T-cell (primary cell): ENCODE results near the gene KDM4B. TPM values are rescaled to one million over a fixed set of nuclear protein-coding genes. Genes with fewer than 3 reads are reported as not detected.
"Not testable (repeated sequence)": the region's sequence is repeated elsewhere in the genome, so short reads cannot be mapped to it uniquely, and the experiment has no call there.

Experiments used
- ATAC-seq, 4 experiments: fragments of 200-7000 bp in 3 of 4; fragments of 150-1000 bp in 1 of 4; cut with Tn5 transposase; replicated peaks in 1 of 4; 1 replicate in 3 of 4; 2 replicates in 1 of 4; pipeline ENCODE4 v1.10.0; 2021; ENCODE audit warnings: moderate library complexity in 3 of 4, mild to moderate bottlenecking in 2 of 4, moderate number of reproducible peaks in 1 of 4
- CTCF ChIA-PET, 2 donors: fragments of 300-600 bp; sonication (Branson Sonifier 250); formaldehyde crosslinking; loops; one replicate each; lab custom pipeline; 2022; ENCODE audit warnings: antibody characterized with exemption in 2 of 2; lab: Charles Lee
- POLR2A ChIA-PET, 2 donors: fragments of 300-600 bp; sonication (Branson Sonifier 250); formaldehyde crosslinking; loops; one replicate each; lab custom pipeline; 2022; ENCODE audit warnings: antibody characterized with exemption in 2 of 2; lab: Charles Lee
- DNase-seq, 35 experiments: peaks; one replicate each; pipeline versions ENCODE4 v3.0.0 to v3.0.0-alpha.2; 2013 to 2023
- H3K27ac ChIP-seq: one replicate; pipeline ENCODE4 v1.5.1; 2013; ENCODE audit warnings: low read length
- H3K27me3 ChIP-seq, 2 experiments: replicated peaks in 1 of 2; 1 replicate in 1 of 2; 2 replicates in 1 of 2; pipeline versions ENCODE4 v1.6.1 to v1.7.0; 2013; ENCODE audit warnings: low read length in 1 of 2, mixed read lengths in 1 of 2; ENCODE audit not compliant: control insufficient read depth in 2 of 2, insufficient read depth in 2 of 2; ENCODE audit errors: extremely low read depth in 1 of 2
- H3K36me3 ChIP-seq, 2 donors: 1 replicate in 1 of 2; 2 replicates in 1 of 2; pipeline versions ENCODE4 v1.6.1 to v1.7.0; 2013; ENCODE audit warnings: low read length in 1 of 2; ENCODE audit not compliant: control insufficient read depth in 2 of 2, insufficient read depth in 1 of 2; ENCODE audit errors: extremely low read depth in 1 of 2
- H3K4me1 ChIP-seq, 2 experiments: 1 replicate in 1 of 2; 2 replicates in 1 of 2; pipeline versions ENCODE4 v1.6.1 to v1.7.0; 2013; ENCODE audit warnings: low read length in 2 of 2, mixed read lengths in 1 of 2; ENCODE audit not compliant: insufficient read depth in 2 of 2, control insufficient read depth in 1 of 2; ENCODE audit errors: extremely low read depth in 1 of 2
- H3K4me3 ChIP-seq, 2 donors: 1 replicate in 1 of 2; 2 replicates in 1 of 2; pipeline versions ENCODE4 v1.5.1 to v1.7.0; 2013; ENCODE audit warnings: mild to moderate bottlenecking in 2 of 2, low read length in 1 of 2, moderate library complexity in 1 of 2; ENCODE audit not compliant: control insufficient read depth in 1 of 2; ENCODE audit errors: extremely low read depth in 1 of 2
- H3K9me3 ChIP-seq: 2 replicates; pipeline ENCODE4 v1.7.0; 2013
- H3K27ac Mint-ChIP-seq, 2 donors: one replicate each; pipeline ENCODE4 v1.8.0; 2020 to 2021; ENCODE audit warnings: mild to moderate bottlenecking in 2 of 2, mixed read lengths in 2 of 2
- H3K27me3 Mint-ChIP-seq, 2 donors: one replicate each; pipeline ENCODE4 v1.8.0; 2021 to 2022; ENCODE audit warnings: mixed read lengths in 2 of 2
- H3K36me3 Mint-ChIP-seq: one replicate; pipeline ENCODE4 v1.8.0; 2021; ENCODE audit warnings: mixed read lengths
- H3K4me1 Mint-ChIP-seq, 3 donors: one replicate each; pipeline ENCODE4 v1.8.0; 2020 to 2022; ENCODE audit warnings: mixed read lengths in 3 of 3, mild to moderate bottlenecking in 1 of 3
- H3K4me3 Mint-ChIP-seq, 3 donors: one replicate each; pipeline ENCODE4 v1.8.0; 2020 to 2022; ENCODE audit warnings: mild to moderate bottlenecking in 3 of 3, mixed read lengths in 3 of 3, moderate library complexity in 3 of 3
- H3K9me3 Mint-ChIP-seq, 3 donors: one replicate each; pipeline ENCODE4 v1.8.0; 2020 to 2022; ENCODE audit warnings: mixed read lengths in 3 of 3
- WGBS: methylation state at CpG from one replicate; pipeline ENCODE4 v1.1.5; 2013; ENCODE audit warnings: missing lambda C conversion rate; ENCODE audit not compliant: insufficient coverage; 5-methylcytosine and 5-hydroxymethylcytosine counted together
- total RNA-seq, 35 experiments: library from RNA in 6 of 35; stranded (reverse) in 6 of 35; fragments of 120-200 nt in 1 of 35; gene quantifications; one replicate each; pipeline versions ENCODE4 v1.2.1 to v1.2.4 and lab custom pipeline; 2013 to 2026

Gene KDM4B
- total RNA-seq, 5 donors from 2014 or later (not counting 1 experiment from before 2014, with no cell fraction given): 44.6 to 59.2 (median 47.8) TPM

DNA sequence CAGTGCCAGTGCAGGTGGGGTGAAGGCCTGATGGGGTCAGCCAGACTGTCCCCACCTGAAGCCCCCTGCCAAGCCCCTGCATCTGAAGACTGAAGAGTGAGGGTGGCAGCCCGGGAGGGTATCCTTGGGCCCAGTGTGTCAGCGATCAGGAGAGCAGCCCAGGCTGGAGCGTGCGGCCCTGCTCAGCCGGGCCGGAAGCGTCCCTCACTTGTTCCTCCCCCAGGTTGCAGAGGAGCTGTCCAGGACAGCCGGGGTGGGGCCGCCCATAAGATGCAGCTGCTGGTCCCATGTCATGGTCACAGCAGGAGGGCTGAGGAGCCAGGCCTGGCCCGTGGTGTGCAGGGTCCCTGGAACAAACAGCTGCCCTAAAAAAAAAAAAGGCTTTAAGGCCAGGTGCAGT lies 55.4 kb downstream of the KDM4B start:
- H3K9me3 ChIP-seq: no peaks in the 10 kb centered on the region
- H3K27ac Mint-ChIP-seq: no peak overlapping the region
- WGBS: 95% methylated on average over 10 of the region's 10 CpGs
- no peaks in the 10 kb centered on the region for H3K4me1 ChIP-seq
- no peaks in the 10 kb centered on the region for H3K9me3 Mint-ChIP-seq
- no peaks in the 10 kb centered on the region for H3K27me3 ChIP-seq
- peaks cover 0 to 13% of the 10 kb centered on the region in 2 donors for H3K36me3 ChIP-seq
- ATAC-seq (no peak), DNase-seq (no peak)
- H3K4me1 Mint-ChIP-seq: peaks cover 7 to 20% (median 8%) of the 10 kb centered on the region in 3 donors
- H3K36me3 Mint-ChIP-seq: no peaks in the 10 kb centered on the region
- POLR2A ChIA-PET: no interaction called here
- H3K4me3 Mint-ChIP-seq: no peak overlapping the region
- H3K27me3 Mint-ChIP-seq: no peaks in the 10 kb centered on the region
- H3K4me3 ChIP-seq: no peak overlapping the region
- CTCF ChIA-PET: no interaction called here
- no peak overlapping the region for H3K27ac ChIP-seq

DNA sequence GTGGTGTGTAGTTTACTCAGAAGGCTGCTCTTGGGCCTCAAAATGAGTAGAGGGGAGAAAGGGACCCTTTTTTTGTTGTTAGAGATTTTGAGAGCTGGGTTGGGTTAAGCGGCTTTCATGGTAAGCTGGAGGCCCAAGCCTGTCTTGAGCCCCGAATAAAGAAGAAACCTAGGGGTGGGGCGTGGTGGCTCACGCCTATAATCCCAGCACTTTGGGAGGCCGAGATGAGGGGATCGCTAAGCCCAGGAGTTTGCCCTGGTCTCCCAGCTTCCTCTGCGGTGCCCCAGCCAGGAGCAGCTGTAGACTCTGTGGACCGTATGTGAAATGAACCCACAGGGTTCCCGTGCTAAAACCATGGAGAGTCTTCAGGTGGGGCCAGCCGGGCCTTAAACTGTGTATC lies 56.1 kb downstream of the KDM4B start:
- ATAC-seq (no peak), DNase-seq (no peak)
- Mint-ChIP-seq H3K36me3 (no peaks in the 10 kb centered on the region), H3K4me1 (peaks cover 9 to 24% (median 9%) of the 10 kb centered on the region in 3 donors), H3K27ac (no peak overlapping the region), H3K27me3 (no peaks in the 10 kb centered on the region), H3K4me3 (no peak overlapping the region), H3K9me3 (no peaks in the 10 kb centered on the region)
- ChIA-PET CTCF (interaction anchor here in 1 of 2 donors (0.6 kb wide), 1 partner anchor 153 kb away, joined by 5 read pairs; no protein-coding TSS in a partner anchor), POLR2A (no interaction called here)
- peaks cover 0 to 11% of the 10 kb centered on the region in 2 donors for H3K36me3 ChIP-seq
- no peak overlapping the region for H3K4me3 ChIP-seq
- H3K4me1 ChIP-seq: peaks cover 0 to 3% of the 10 kb centered on the region in 2 experiments
- H3K27me3 ChIP-seq: no peaks in the 10 kb centered on the region
- no peaks in the 10 kb centered on the region for H3K9me3 ChIP-seq
- no peak overlapping the region for H3K27ac ChIP-seq
- 95% methylated on average over 8 of the region's 10 CpGs for WGBS

DNA sequence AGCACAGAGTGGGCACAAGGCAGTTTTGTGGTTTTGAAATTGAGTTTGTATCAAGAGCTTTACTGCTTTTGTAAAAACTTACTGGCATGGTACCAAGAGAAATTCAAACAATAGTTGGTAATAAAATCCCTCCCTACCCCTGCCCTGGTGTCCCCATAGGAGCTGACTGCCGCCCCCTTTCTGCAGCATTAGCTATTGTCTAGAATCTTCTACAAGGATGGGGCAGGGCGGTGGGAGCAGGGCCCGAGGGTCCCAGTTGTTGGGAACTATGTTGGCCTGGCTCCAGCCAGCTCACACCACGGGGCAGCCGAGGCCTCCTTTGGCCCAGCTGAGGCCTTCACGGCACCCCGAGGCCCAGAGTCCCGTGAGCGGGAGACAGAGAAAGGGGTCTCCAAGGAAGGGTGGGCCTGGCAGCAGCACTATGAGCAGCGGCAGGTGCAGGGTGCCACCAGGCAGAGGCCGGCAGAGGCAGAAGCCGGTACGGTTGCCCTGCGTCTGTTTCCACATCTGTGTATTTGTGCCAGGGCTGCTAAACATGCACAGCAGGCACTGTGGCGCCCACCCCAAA lies 57.9 kb downstream of the KDM4B start:
- H3K27me3 Mint-ChIP-seq: no peaks in the 10 kb centered on the region
- H3K4me3 ChIP-seq: no peak overlapping the region
- peaks cover 0 to 9% of the 10 kb centered on the region in 2 experiments for H3K4me1 ChIP-seq
- H3K36me3 ChIP-seq: peaks cover 0 to 4% of the 10 kb centered on the region in 2 donors
- peaks cover 14 to 29% (median 15%) of the 10 kb centered on the region in 3 donors for H3K4me1 Mint-ChIP-seq
- no peaks in the 10 kb centered on the region for H3K9me3 ChIP-seq
- POLR2A ChIA-PET: no interaction called here
- DNase-seq (no peak), ATAC-seq (no peak)
- H3K9me3 Mint-ChIP-seq: no peaks in the 10 kb centered on the region
- H3K27me3 ChIP-seq: no peaks in the 10 kb centered on the region
- 95% methylated on average over 12 of the region's 15 CpGs for WGBS
- H3K27ac Mint-ChIP-seq: no peak overlapping the region
- H3K27ac ChIP-seq: no peak overlapping the region
- no peak overlapping the region for H3K4me3 Mint-ChIP-seq
- CTCF ChIA-PET: interaction anchor here in 1 of 2 donors (0.5 kb wide), 1 partner anchor 154 kb away, joined by 4 read pairs; no protein-coding TSS in a partner anchor
- H3K36me3 Mint-ChIP-seq: no peaks in the 10 kb centered on the region

DNA sequence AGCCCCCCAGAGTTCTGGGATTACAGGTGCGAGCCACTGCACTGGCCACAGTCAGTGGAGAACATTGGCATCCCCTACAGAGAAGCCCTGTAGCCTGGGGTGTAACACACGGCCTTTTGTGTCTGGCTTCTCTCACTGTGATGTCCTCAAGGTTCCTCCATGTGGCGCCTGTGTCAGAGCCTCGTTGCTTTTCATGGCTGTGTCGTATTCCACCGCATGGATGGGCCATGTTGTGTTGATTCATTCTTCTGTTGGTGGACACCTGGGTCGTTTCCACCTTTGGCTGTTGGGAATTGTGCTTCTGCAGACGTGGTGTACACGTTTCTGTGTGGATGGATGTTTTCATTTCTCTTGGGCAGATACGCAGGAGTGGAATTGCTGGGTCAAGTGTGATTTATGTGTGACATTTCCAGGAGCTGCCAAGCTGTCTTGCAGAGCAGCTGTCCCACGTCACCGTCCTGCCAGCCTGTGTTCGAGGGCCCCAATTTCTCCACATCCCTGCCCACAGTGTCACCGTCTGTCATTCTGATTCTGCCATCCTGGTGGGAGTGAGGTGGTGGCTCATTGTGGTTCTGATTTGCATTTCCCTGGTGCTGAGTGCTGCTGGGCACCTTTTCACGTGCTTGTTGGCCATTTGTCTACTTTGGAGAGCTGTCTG lies 59.4 kb downstream of the KDM4B start:
- Mint-ChIP-seq H3K36me3 (no peaks in the 10 kb centered on the region), H3K4me3 (no peak overlapping the region), H3K4me1 (peaks cover 10 to 24% (median 12%) of the 10 kb centered on the region in 3 donors), H3K9me3 (no peaks in the 10 kb centered on the region), H3K27ac (peak overlapping the region in 1 of 2 donors; percentile 34), H3K27me3 (no peaks in the 10 kb centered on the region)
- H3K4me3 ChIP-seq: no peak overlapping the region
- H3K4me1 ChIP-seq: peaks cover 0 to 11% of the 10 kb centered on the region in 2 experiments
- ATAC-seq (no peak), DNase-seq (no peak)
- H3K9me3 ChIP-seq: no peaks in the 10 kb centered on the region
- H3K27ac ChIP-seq: no peak overlapping the region
- 91% methylated on average over 11 of the region's 15 CpGs for WGBS
- ChIA-PET CTCF (interaction anchor here in 1 of 2 donors (0.9 kb wide), 1 partner anchor 219 kb away, joined by 3 read pairs; no protein-coding TSS in a partner anchor), POLR2A (no interaction called here)
- H3K36me3 ChIP-seq: peaks cover 4 to 7% of the 10 kb centered on the region in 2 donors
- no peaks in the 10 kb centered on the region for H3K27me3 ChIP-seq

DNA sequence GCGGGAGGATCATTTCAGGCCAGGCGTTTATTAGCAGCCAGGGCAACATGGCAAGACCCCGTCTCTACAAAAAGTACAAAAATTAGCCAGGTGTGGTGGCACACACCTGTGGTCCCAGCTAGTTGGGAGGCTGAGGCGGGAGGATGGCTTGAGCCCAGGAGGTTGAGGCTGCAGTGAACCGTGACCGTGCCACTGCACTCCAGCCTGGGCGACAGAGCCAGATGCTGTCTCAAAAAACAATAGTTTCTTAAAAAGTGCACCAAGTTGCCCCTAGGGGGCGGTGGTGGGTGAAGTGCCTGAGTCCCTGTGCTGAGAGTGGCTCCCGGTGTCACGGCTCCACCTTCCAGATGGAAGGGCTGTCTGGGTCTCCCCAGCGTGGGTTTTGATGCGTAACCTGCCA lies 60.7 kb downstream of the KDM4B start:
- ATAC-seq (peak in 2 of 4 experiments; percentile 36 to 47), DNase-seq (peak in 34 of 35 experiments; percentile 20 to 76 (median 52))
- POLR2A ChIA-PET, H3K36me3 Mint-ChIP-seq, H3K27me3 ChIP-seq, CTCF ChIA-PET, H3K9me3 ChIP-seq, H3K27me3 Mint-ChIP-seq, H3K4me3 ChIP-seq, H3K27ac ChIP-seq, H3K4me3 Mint-ChIP-seq, H3K9me3 Mint-ChIP-seq, H3K27ac Mint-ChIP-seq: not testable (repeated sequence)
- 64% methylated on average over 11 of the region's 12 CpGs for WGBS
- Histone ChIP-seq H3K36me3 (peaks cover 4 to 15% of the 10 kb centered on the region in 2 donors), H3K4me1 (peaks cover 0 to 11% of the 10 kb centered on the region in 2 experiments)
- H3K4me1 Mint-ChIP-seq: peaks cover 10 to 24% (median 12%) of the 10 kb centered on the region in 3 donors

DNA sequence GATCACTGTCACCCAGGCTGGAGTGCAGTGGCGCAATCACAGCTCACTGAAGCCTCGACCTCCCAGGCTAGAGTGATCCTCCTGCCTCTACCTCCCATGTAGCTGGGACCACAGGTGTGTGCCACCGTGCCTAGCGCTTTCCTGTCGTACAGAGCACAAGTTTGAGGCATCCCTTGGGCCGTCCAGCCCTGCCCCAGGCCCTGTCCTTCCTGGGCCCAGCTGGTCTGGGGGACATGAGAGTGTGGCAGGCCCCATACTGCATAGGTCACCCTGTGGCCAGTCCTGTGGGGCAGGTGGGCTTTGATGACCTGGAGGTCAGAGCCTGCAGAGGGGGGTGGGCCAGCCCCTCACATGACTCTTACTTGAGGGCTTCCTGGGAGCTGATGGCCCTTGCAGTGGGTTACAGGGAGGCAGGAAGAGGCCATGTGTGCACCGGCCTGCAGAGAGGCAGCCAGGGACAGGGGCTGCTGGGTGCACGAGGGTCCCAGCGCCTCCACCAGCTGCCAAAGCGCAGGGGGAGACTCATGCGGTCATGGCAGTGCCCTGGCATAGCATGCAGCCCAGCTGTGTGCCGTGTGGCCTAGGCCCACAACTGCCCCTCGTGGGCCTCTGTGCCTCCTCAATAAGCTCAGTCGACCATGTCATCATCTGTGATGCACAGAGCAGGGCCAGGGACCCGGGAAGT lies 61.4 kb downstream of the KDM4B start:
- ChIA-PET POLR2A (no interaction called here), CTCF (interaction anchor here (0.5 to 1.2 kb wide), 4 partner anchors 116 to 501 kb away, joined by 3 read pairs; no protein-coding TSS in a partner anchor)
- peaks cover 8 to 17% of the 10 kb centered on the region in 2 donors for H3K36me3 ChIP-seq
- H3K4me3 ChIP-seq: no peak overlapping the region
- H3K27me3 Mint-ChIP-seq: no peaks in the 10 kb centered on the region
- no peak overlapping the region for H3K4me3 Mint-ChIP-seq
- no peak overlapping the region for H3K27ac Mint-ChIP-seq
- no peak overlapping the region for H3K27ac ChIP-seq
- H3K9me3 Mint-ChIP-seq: no peaks in the 10 kb centered on the region
- H3K4me1 ChIP-seq: peaks cover 0 to 11% of the 10 kb centered on the region in 2 experiments
- H3K4me1 Mint-ChIP-seq: peaks cover 10 to 24% (median 12%) of the 10 kb centered on the region in 3 donors
- DNase-seq (no peak), ATAC-seq (no peak)
- 91% methylated on average over 13 of the region's 15 CpGs for WGBS
- peaks cover 12% of the 10 kb centered on the region for H3K36me3 Mint-ChIP-seq
- H3K27me3 ChIP-seq: no peaks in the 10 kb centered on the region
- no peaks in the 10 kb centered on the region for H3K9me3 ChIP-seq
